Neural progenitor cell (in vitro differentiated cells): ENCODE data around the gene RAMAC. TPM values are rescaled to one million over a fixed set of nuclear protein-coding genes. Genes with fewer than 3 reads are reported as not detected.
A peak's percentile ranks its signal among the peaks of the same experiment; 100 is the strongest.

ENCODE experiments used
- DNase-seq: peaks from one replicate; pipeline ENCODE4 v3.0.0-alpha.2; 2016; ENCODE audit warnings: low spot score
- H2AFZ ChIP-seq: fragments of 200-600 bp; sonication (generic); replicated peaks from 2 replicates; pipeline ENCODE4 v1.6.1; 2016; ENCODE audit warnings: antibody characterized with exemption
- H3F3A ChIP-seq: fragments of 200-600 bp; sonication (generic); 2 replicates; pipeline ENCODE4 v1.6.1; 2016; ENCODE audit warnings: antibody characterized with exemption, low read depth
- H3K27ac ChIP-seq: fragments of 200-600 bp; sonication (generic); 2 replicates; pipeline ENCODE4 v1.5.1; 2016; ENCODE audit warnings: mild to moderate bottlenecking
- H3K27me3 ChIP-seq: fragments of 200-600 bp; sonication (generic); 2 replicates; pipeline ENCODE4 v1.6.1; 2016; ENCODE audit warnings: mild to moderate bottlenecking, moderate library complexity
- H3K36me3 ChIP-seq: fragments of 200-600 bp; sonication (generic); 2 replicates; pipeline ENCODE4 v1.5.1; 2016
- H3K4me1 ChIP-seq: fragments of 200-600 bp; sonication (generic); 2 replicates; pipeline ENCODE4 v1.6.1; 2016; ENCODE audit warnings: mixed run types
- H3K4me2 ChIP-seq: fragments of 200-600 bp; sonication (generic); 2 replicates; pipeline ENCODE4 v1.6.1; 2016
- H3K4me3 ChIP-seq: fragments of 200-600 bp; sonication (generic); 2 replicates; pipeline ENCODE4 v1.5.1; 2016
- H3K79me2 ChIP-seq: fragments of 200-600 bp; sonication (generic); 2 replicates; pipeline ENCODE4 v1.6.1; 2016; ENCODE audit warnings: low read depth
- H3K9ac ChIP-seq: fragments of 200-600 bp; sonication (generic); 2 replicates; pipeline ENCODE4 v1.6.1; 2016
- H3K9me3 ChIP-seq: fragments of 200-600 bp; sonication (generic); 2 replicates; pipeline ENCODE4 v1.5.1; 2016; ENCODE audit warnings: low read depth
- H4K20me1 ChIP-seq: fragments of 200-600 bp; sonication (generic); 2 replicates; pipeline ENCODE4 v1.6.1; 2016; ENCODE audit warnings: low read depth
- H3K27ac Mint-ChIP-seq: 3 replicates; pipeline ENCODE4 v1.8.0; 2021; ENCODE audit warnings: mixed read lengths
- H3K27me3 Mint-ChIP-seq: 2 replicates; pipeline ENCODE4 v1.8.0; 2022; ENCODE audit warnings: low read depth, mild to moderate bottlenecking, inconsistent platforms, moderate library complexity, mixed read lengths; ENCODE audit not compliant: insufficient read depth
- H3K36me3 Mint-ChIP-seq: 3 replicates; pipeline ENCODE4 v1.8.0; 2021; ENCODE audit warnings: mixed read lengths
- H3K4me1 Mint-ChIP-seq: 3 replicates; pipeline ENCODE4 v1.8.0; 2021; ENCODE audit warnings: mixed read lengths
- H3K4me3 Mint-ChIP-seq: 3 replicates; pipeline ENCODE4 v1.8.0; 2021; ENCODE audit warnings: mild to moderate bottlenecking, moderate library complexity, mixed read lengths
- H3K9me3 Mint-ChIP-seq: 3 replicates; pipeline ENCODE4 v1.8.0; 2020; ENCODE audit warnings: mixed read lengths
- CTCF ChIP-seq: fragments of 200-600 bp; sonication (generic); IDR thresholded peaks from 2 replicates; pipeline ENCODE4 v1.5.1; 2017; ENCODE audit warnings: antibody characterized with exemption, mild to moderate bottlenecking
- EZH2 ChIP-seq: fragments of 200-600 bp; sonication (generic); IDR thresholded peaks from 2 replicates; pipeline ENCODE4 v1.6.1; 2017; ENCODE audit warnings: antibody characterized with exemption, mild to moderate bottlenecking, moderate library complexity
- EZH2phosphoT487 ChIP-seq: fragments of 200-600 bp; sonication (generic); IDR thresholded peaks from 2 replicates; pipeline ENCODE4 v1.6.1; 2017; ENCODE audit warnings: antibody characterized with exemption
- total RNA-seq: library from RNA; depleted of rRNA; stranded (reverse); fragments of >200 nt; gene quantifications from 2 replicates; pipeline ENCODE4 v1.2.3, GENCODE V29; 2015; ENCODE audit warnings: low replicate concordance

Gene RAMAC
- total RNA-seq, 1 donor from 2014 or later: 50.6 TPM

- DNase-seq: no peak
- H4K20me1 ChIP-seq: peaks cover 7% of the 10 kb centered on the region
- no peaks in the 10 kb centered on the region for H3K79me2 ChIP-seq
- no peaks in the 10 kb centered on the region for H3K27me3 Mint-ChIP-seq
- no peak overlapping the region for H3K27ac ChIP-seq
- no peaks in the 10 kb centered on the region for H3K36me3 ChIP-seq
- H3K27ac Mint-ChIP-seq: no peak overlapping the region
- no peak overlapping the region for H3K4me3 Mint-ChIP-seq
- no peak overlapping the region for H3K4me3 ChIP-seq
- H3K36me3 Mint-ChIP-seq: no peaks in the 10 kb centered on the region
- H3K9me3 ChIP-seq: no peaks in the 10 kb centered on the region
- H2AFZ ChIP-seq: no peak overlapping the region
- TF ChIP-seq CTCF: no peak
- TF ChIP-seq EZH2phosphoT487: no peak
- TF ChIP-seq EZH2: no peak
- H3K9me3 Mint-ChIP-seq: no peaks in the 10 kb centered on the region
- no peak overlapping the region for H3K9ac ChIP-seq
- H3K4me1 ChIP-seq: peaks cover 4% of the 10 kb centered on the region
- H3K4me1 Mint-ChIP-seq: peaks cover 3% of the 10 kb centered on the region
- no peak overlapping the region for H3K4me2 ChIP-seq
- H3K27me3 ChIP-seq: peaks cover 44% of the 10 kb centered on the region
- H3F3A ChIP-seq: peaks cover 12% of the 10 kb centered on the region
Observed at GRCh38 chr15:82950746-82951370, 35.2 kb upstream of the RAMAC start.

GRCh38 chr15:82951472-82952157 is 34.4 kb upstream of the RAMAC start:
- no peaks in the 10 kb centered on the region for H3K79me2 ChIP-seq
- no peak overlapping the region for H3K27ac ChIP-seq
- H4K20me1 ChIP-seq: peaks cover 7% of the 10 kb centered on the region
- H3K9me3 ChIP-seq: no peaks in the 10 kb centered on the region
- H3K9me3 Mint-ChIP-seq: no peaks in the 10 kb centered on the region
- H2AFZ ChIP-seq: peak overlapping the region; percentile 97
- H3K4me1 Mint-ChIP-seq: peaks cover 3% of the 10 kb centered on the region
- H3K36me3 ChIP-seq: no peaks in the 10 kb centered on the region
- no peak overlapping the region for H3K4me3 Mint-ChIP-seq
- no peak overlapping the region for H3K27ac Mint-ChIP-seq
- H3K4me3 ChIP-seq: peak overlapping the region; percentile 87
- no peak overlapping the region for H3K9ac ChIP-seq
- no peaks in the 10 kb centered on the region for H3K36me3 Mint-ChIP-seq
- peak overlapping the region; percentile 98 for H3K4me2 ChIP-seq
- no peak for DNase-seq
- H3F3A ChIP-seq: peaks cover 12% of the 10 kb centered on the region
- no peak for TF ChIP-seq EZH2
- no peak for TF ChIP-seq EZH2phosphoT487
- TF ChIP-seq CTCF: no peak
- H3K27me3 ChIP-seq: peaks cover 44% of the 10 kb centered on the region
- H3K4me1 ChIP-seq: peaks cover 4% of the 10 kb centered on the region
- no peaks in the 10 kb centered on the region for H3K27me3 Mint-ChIP-seq

- Mint-ChIP-seq H3K9me3 (no peaks in the 10 kb centered on the region), H3K27me3 (no peaks in the 10 kb centered on the region), H3K36me3 (no peaks in the 10 kb centered on the region), H3K4me3 (peak within 1 kb of the TSS; percentile 84), H3K27ac (no peak within 1 kb of the TSS), H3K4me1 (peaks cover 3% of the 10 kb centered on the region)
- peaks cover 12% of the 10 kb centered on the region for H3F3A ChIP-seq
- peaks cover 7% of the 10 kb centered on the region for H4K20me1 ChIP-seq
- no peaks in the 10 kb centered on the region for H3K9me3 ChIP-seq
- DNase-seq: peak; percentile 79
- no peaks in the 10 kb centered on the region for H3K36me3 ChIP-seq
- peaks cover 4% of the 10 kb centered on the region for H3K4me1 ChIP-seq
- H3K27ac ChIP-seq: no peak within 1 kb of the TSS
- no peak within 1 kb of the TSS for H3K9ac ChIP-seq
- no peaks in the 10 kb centered on the region for H3K79me2 ChIP-seq
- peak within 1 kb of the TSS; percentile 87 for H3K4me3 ChIP-seq
- TF ChIP-seq EZH2 (peak; percentile 11), EZH2phosphoT487 (peak; percentile 32), CTCF (no peak)
- H3K4me2 ChIP-seq: peak within 1 kb of the TSS; percentile 98
- peak within 1 kb of the TSS; percentile 99 for H2AFZ ChIP-seq
- H3K27me3 ChIP-seq: peaks cover 44% of the 10 kb centered on the region
Observed at GRCh38 chr15:82952158-82953081, 33.6 kb upstream of the RAMAC start, which contains the start of gene HOMER2. Gene HOMER2 (minus strand): TSS chr15:82952720. CDS start chr15:82952535, 185 bp downstream.
